ENCODE data around the gene RAG1. TPM values are rescaled to one million over a fixed set of nuclear protein-coding genes. Genes with fewer than 3 reads are reported as not detected.

Gene RAG1
- total RNA-seq, 1 experiment from 2014 or later: 0.61 TPM

DNA sequence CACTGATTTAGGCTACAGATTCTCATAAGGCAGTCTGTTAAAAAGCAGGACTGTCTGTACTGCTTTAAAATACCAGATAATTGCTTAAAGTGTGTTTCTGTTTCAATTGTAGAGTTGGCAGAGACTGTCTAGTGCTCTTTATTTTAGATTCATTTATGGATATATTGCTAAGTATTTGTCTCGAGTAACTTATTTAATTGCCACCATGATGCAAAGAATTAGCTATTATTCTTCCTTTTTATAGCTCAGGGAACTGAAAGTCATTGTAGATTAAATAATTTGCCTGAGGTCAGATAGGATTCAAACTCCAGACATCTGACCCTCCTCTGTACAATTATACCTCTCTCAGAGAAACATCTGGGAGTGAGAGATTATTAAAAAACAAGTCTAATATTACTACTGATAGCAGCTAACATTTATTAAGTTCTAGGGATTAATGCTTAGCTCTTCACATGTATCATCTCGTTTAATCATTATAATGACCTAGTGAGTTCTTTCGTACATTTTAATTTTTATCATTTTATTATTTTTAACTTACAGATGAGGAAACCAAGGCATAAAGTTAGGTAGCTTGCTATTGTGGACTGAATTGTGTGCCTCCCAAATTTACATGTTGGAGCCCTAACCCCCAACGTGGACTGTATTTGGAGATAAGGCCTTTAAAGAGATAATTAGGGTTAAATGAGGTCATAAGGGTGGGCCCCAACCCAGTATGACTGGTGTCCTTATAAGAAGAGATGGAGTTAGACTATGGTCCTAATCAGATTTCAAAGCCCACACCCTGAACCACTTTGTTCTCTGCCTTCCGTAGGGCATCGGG, 49.9 kb downstream of the RAG1 start:
- DNase-seq (ENCODE audit: low read depth, low spot score): no peak
- in situ Hi-C loops (cut with HindIII; ENCODE audit: low pct_unique_long_range_greater_than_20kb, low sequenced_read_pairs): no loop called here

DNA sequence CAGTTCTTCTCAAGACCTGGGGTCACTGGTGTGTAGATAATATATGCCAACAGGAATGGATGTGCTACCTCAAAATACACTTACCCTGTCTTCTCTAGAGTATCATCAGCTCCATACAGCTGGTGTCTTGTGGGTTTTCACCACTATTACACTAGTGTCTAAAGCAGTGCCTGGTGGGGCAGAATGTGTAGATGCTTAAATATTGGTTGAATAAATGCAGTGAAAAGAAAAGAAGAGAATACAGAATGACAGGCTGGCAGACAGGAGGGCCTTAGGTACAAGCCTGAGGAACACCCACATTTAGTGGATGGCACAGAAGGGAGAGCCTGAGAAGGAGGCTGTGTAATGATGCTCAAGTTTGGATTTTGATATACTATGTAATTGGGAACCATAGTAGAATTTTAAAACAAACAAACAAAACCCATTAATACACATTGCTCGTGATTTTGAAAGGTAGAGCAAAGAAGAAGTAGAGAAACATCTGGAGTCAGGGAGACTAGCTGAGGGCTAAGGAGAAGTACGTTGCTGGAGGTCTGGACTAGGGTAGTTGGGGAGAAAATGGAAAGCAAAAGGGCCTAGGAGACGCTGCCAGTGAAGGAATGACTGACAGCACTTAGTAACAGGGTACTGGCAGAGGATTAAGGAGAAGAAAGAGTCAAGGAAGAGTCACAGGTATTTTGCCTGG, 50.7 kb downstream of the RAG1 start:
- in situ Hi-C loops (cut with HindIII; ENCODE audit: low pct_unique_long_range_greater_than_20kb, low sequenced_read_pairs): no loop called here
- no peak for DNase-seq (ENCODE audit: low read depth, low spot score)

DNA sequence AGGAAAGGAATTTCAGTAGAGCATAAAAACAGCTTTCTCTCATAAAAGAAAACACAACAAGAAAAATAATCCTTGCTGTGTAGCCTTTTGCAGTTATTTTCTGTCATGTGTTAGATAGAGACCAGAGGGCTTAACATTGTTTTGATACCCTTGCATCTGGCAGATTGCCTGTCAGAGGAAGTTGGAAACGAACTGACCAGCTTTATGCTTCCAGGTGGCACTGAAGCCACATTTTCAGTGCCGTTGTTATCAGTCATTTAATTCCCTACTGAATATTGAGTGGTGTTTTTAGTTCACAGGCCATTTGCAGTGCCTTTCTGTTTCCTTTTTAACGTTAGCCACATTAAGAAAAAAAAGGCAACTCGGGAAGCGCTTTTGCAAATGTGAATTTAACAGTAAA, 51.7 kb downstream of the RAG1 start:
- no peak for DNase-seq (ENCODE audit: low read depth, low spot score)
- in situ Hi-C loops (cut with HindIII; ENCODE audit: low pct_unique_long_range_greater_than_20kb, low sequenced_read_pairs): no loop called here

DNA sequence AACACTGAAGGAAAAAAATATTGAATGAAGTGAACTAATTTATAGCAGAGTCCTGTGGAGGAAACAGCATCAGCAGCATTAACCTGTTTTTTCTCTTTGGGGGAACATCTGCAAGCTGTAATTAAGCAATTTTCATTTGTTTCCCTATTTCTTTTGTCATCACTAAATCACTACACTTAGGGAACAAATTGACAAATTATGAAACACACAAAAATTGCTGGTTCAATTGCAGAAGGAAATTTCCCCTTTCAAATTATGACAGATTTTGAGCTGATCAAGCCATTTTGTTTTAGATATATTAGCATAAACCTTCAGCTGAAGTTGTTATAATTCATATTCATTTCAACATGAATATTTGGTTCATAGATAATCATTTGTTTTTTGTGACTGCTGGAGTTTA, 52.4 kb downstream of the RAG1 start:
- no peak for DNase-seq (ENCODE audit: low read depth, low spot score)
- in situ Hi-C loops (cut with HindIII; ENCODE audit: low pct_unique_long_range_greater_than_20kb, low sequenced_read_pairs): no loop called here

DNA sequence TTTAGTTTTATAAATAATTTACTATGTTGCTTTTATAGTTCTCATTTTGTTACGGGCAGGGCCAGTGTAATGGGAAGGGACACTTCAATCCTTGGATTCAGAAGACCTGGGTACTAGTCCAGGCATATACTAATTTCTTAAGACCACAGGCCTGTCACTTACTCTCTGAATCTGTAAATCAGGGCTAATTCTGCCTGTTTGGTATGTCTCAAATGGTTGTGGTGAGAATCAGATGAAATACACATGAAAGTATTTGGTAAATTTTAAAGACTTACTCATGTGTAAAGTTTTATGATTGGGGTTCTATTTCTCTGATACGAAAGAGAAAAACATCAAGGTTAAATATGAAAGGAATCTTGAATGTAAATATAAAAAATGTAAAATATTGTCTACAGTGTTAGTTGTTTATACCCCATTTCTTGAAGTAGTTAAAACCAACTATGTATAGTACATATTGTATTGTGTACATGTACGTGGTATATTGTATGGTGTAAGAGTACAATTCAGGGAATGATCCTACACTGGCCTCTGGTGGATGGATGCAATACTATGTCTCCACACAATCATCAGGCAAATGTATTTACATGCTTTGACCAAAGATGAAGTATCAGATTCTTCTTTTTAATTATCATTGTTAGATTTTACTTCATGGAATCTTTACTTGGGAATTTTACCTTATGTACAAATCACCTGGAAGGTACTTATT, 54.8 kb downstream of the RAG1 start:
- in situ Hi-C loops (cut with HindIII; ENCODE audit: low pct_unique_long_range_greater_than_20kb, low sequenced_read_pairs): no loop called here
- peak; percentile 73 for DNase-seq (ENCODE audit: low read depth, low spot score)

DNA sequence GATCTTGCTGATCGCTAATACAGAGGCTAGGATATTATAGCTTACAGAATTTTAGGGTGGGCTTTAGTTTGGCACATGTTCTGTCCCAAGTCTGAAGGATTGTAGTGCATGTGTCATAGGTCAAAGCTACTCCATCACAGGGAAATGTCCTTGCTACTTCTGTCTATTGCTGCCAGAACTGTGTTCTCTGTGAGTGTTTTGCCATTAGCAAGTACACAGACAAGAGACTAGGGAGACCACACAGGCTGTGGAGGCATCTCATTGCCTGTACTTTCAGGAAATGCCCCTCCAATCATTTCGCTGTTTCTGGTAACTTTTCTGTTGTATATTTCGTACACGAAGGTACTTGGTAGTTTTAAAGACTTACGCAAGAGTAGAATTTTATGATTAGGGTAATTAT, 55.7 kb downstream of the RAG1 start:
- DNase-seq (ENCODE audit: low read depth, low spot score): no peak
- in situ Hi-C loops (cut with HindIII; ENCODE audit: low pct_unique_long_range_greater_than_20kb, low sequenced_read_pairs): no loop called here

DNA sequence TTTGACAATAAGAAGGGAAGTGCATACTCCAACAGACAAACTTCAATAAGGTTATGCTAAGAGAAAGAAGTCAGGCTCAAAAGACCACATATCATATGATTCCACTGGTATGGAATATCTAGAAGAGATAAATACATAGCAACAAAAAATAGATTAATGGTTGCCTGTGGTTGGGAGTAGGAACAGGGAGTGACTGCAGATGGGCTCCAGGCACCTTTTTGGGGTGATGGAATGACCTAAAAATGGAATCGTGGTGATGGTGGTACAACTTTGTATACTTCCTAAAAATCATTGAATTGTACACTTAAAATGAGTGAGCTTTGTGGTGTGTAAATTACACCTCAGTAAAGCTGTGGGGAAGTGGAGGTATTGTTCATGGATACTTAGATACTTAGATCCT, 59.2 kb downstream of the RAG1 start:
- no peak for DNase-seq (ENCODE audit: low read depth, low spot score)
- in situ Hi-C loops (cut with HindIII; ENCODE audit: low pct_unique_long_range_greater_than_20kb, low sequenced_read_pairs): no loop called here

DNA sequence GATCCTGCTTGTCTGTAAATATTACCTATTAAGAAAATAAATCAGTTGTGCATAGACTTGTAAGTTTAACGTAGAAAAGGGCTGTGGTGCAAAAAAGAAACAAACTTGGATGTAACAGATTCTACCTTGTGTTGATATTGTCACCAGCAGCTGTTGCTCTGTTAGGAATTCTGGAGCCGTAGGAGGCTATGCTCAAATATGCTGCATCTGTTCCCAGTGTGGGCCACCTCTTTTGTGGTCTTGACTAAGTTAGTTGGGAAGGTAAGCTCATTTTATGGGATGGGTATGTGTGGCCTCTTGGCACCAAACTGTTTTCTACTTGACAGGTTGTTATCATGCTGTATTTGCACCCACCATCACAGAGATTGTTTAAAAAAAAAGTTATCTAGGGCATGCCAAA, 59.7 kb downstream of the RAG1 start:
- in situ Hi-C loops (cut with HindIII; ENCODE audit: low pct_unique_long_range_greater_than_20kb, low sequenced_read_pairs): no loop called here
- no peak for DNase-seq (ENCODE audit: low read depth, low spot score)

DNA sequence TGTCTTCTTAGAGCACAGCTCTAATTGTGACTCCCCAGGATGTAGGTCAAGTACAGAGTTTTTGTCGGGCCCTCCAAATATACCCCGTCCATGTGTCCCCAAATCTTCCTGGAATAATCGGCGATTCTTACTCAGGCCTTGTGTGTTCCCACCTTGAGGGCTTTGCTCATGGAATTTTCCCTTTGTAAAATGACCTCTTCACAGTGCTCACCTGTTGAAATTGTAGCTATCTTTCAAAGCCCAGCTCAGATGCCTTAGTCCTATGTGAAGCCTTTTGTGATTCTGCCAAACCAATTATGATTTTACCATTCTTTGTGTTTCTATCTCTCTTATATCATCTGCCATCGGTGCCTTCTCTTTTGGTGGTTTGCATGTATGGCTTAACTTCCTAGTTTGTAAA, 60.3 kb downstream of the RAG1 start:
- no peak for DNase-seq (ENCODE audit: low read depth, low spot score)
- in situ Hi-C loops (cut with HindIII; ENCODE audit: low pct_unique_long_range_greater_than_20kb, low sequenced_read_pairs): no loop called here

DNA sequence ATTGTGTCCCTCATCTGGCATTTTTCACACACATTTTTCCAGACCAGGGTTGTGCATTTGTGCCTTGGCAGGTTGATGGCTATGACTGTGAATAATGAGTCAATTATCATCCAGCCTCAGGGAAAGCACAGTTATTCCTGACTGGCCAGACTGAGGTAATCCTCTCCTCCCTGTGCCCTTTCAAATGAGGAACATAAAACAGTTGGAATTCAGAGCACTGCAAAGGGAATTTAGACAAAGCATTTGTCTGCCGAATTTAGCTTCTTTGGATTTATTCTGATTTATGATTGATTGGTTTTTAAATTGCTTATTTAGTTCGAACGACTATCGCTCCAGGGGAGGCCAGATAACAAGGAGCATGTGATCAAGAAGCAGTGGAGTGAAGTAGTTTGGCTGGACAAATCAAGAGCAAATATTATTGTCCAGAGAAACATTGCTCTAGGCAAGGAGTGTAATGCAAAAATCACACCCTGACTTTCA, 61.0 kb downstream of the RAG1 start:
- DNase-seq (ENCODE audit: low read depth, low spot score): no peak
- in situ Hi-C loops (cut with HindIII; ENCODE audit: low pct_unique_long_range_greater_than_20kb, low sequenced_read_pairs): no loop called here

Other genes starting within 250 kb of the RAG1 start
- 9.6 TPM in 2 replicates for gene TRAF6, start 57.7 kb upstream of the RAG1 start, total RNA-seq (2014; rRNA removed; shearing (Covaris generic))
- 29.8 and 33.6 TPM in 2 replicates for gene IFTAP, start 26.5 kb downstream of the RAG1 start, total RNA-seq (2014; rRNA removed; shearing (Covaris generic))
- not detected in 2 replicates for gene RAG2, start 30.2 kb downstream of the RAG1 start, total RNA-seq (2014; rRNA removed; shearing (Covaris generic))

Measured in SK-MEL-5 (cell line).